ENCODE results near the gene DYNAP. TPM values are rescaled to one million over a fixed set of nuclear protein-coding genes. Genes with fewer than 3 reads are reported as not detected.

The DYNAP gene
- total and polyA plus RNA-seq, 10 donors: 0.18 to 2.6 (median 0.93) TPM

DNA sequence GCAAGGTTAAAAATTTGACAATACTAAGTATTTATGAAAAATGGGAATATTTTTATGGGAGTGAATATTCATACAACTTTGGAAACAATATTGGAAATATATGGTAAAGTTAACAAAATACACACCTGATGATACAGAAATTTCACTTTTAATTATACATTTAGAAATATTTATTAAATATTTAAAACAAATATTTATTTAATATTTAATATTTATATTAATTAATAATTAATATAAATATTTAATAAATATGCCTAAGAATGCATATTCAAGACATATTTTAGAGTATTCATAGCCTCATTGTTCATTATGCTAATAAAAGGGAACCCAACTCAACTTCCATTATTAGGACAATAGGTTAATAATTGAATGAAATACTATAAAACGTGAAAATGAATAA lies 7.0 kb upstream of the DYNAP start:
- TF ChIP-seq POLR2AphosphoS5 (IDR thresholded peaks at IDR 0.05) (no peak), CTCF (IDR thresholded peaks at IDR 0.05 in 8 of 11, conservative IDR thresholded peaks at IDR 0.05 in 3 of 11) (no peak), POLR2A (IDR thresholded peaks at IDR 0.05) (no peak)
- 39 to 74% (median 61%) methylated on average over 1 of the region's 1 CpG for WGBS, 5 donors
- Histone ChIP-seq H3K36me3 (no peaks in the 10 kb centered on the region), H3K4me1 (no peaks in the 10 kb centered on the region), H3K9me3 (no peaks in the 10 kb centered on the region), H3K27me3 (replicated peaks in 1 of 7) (no peaks in the 10 kb centered on the region), H3K27ac (no peak overlapping the region), H3K4me3 (no peak overlapping the region)
- intact Hi-C loops (cut with DNase I; ENCODE audit: low total_unique reads): no loop called here
- DNase-seq: no peak

DNA sequence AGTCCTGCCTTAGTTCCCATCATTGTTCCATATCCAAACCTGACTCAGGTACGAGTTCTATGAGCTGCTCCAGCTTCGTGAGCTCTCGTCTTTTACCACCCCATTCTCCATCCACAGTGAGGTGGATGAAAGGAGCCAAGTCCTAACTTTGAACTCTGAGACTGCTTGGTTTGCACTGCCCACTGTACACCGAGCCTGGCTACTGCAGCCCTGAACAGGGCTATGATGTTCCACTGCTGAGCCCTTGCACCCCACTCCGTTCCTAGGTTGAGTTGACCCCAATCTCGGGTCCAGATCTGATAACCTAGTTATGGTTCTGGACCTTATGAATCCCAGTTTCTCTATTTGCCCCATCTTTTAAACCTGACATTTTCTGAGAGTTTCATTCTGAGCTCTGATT lies 5.3 kb upstream of the DYNAP start:
- H3K27ac ChIP-seq: no peak overlapping the region
- intact Hi-C loops (cut with DNase I; ENCODE audit: low total_unique reads): no loop called here

DNA sequence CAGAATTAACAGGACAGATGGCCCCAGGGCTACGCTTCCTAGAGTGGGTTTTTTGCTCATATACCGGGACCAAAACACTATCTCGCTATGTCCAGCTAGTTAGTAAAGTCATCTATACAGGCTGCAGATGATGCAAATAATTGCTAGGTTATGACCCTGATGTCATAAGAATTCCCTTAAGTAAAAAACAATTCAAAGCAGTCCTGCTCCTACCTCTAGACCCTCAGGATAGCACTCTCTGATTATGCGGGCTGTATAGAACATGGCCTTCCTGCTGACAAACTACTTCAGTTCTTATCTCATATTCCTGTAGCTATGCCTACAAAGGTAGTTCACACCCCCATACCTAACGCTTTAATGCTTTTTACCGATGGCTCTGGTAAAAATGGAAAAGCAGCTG lies 13.2 kb downstream of the DYNAP start:
- Histone ChIP-seq H3K4me3 (no peak overlapping the region), H3K9me3 (no peaks in the 10 kb centered on the region), H3K36me3 (no peaks in the 10 kb centered on the region), H3K27ac (no peak overlapping the region), H3K27me3 (replicated peaks in 1 of 7) (no peaks in the 10 kb centered on the region), H3K4me1 (no peaks in the 10 kb centered on the region)
- TF ChIP-seq POLR2AphosphoS5 (IDR thresholded peaks at IDR 0.05) (no peak), POLR2A (IDR thresholded peaks at IDR 0.05) (no peak), CTCF (IDR thresholded peaks at IDR 0.05 in 8 of 11, conservative IDR thresholded peaks at IDR 0.05 in 3 of 11) (no peak)
- 88 to 98% (median 92%) methylated on average over 6 of the region's 6 CpGs for WGBS, 5 donors
- intact Hi-C loops (cut with DNase I; ENCODE audit: low total_unique reads): no loop called here
- no peak for DNase-seq

More for the DNA sequence above, 5.3 kb upstream of the DYNAP start:
- 67 to 84% (median 73%) methylated on average over 6 of the region's 6 CpGs for WGBS, 5 donors
- TF ChIP-seq CTCF (IDR thresholded peaks at IDR 0.05 in 8 of 11, conservative IDR thresholded peaks at IDR 0.05 in 3 of 11) (no peak), POLR2AphosphoS5 (IDR thresholded peaks at IDR 0.05) (no peak), POLR2A (IDR thresholded peaks at IDR 0.05) (no peak)
- Histone ChIP-seq H3K4me3 (no peak overlapping the region), H3K9me3 (no peaks in the 10 kb centered on the region), H3K4me1 (no peaks in the 10 kb centered on the region), H3K36me3 (no peaks in the 10 kb centered on the region), H3K27me3 (replicated peaks in 1 of 7) (no peaks in the 10 kb centered on the region)
- no peak for DNase-seq

DNA sequence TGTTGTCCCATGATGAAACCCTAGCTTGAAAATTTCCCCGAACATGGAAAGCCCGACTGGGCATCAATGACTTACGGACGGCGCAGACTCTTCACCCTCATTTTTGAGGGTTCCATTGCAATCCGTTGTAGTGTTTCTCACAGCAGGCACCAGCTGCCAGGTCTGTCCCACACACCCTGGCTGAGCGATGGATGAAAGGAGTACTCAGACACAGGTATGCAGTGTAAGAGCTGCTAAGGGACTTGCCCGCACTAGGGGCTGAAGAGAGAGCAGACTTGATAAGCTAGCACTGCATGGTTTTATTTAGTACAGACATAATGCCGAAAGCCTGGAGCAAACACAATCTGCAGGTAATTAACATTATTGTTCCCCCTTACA lies 15.8 kb downstream of the DYNAP start:
- Histone ChIP-seq H3K9me3 (no peaks in the 10 kb centered on the region), H3K27me3 (replicated peaks in 1 of 7) (no peaks in the 10 kb centered on the region), H3K27ac (no peak overlapping the region), H3K36me3 (no peaks in the 10 kb centered on the region), H3K4me3 (no peak overlapping the region), H3K4me1 (no peaks in the 10 kb centered on the region)
- DNase-seq: no peak
- intact Hi-C loops (cut with DNase I; ENCODE audit: low total_unique reads): no loop called here
- WGBS, 5 donors: 87 to 96% (median 95%) methylated on average over 9 of the region's 9 CpGs
- TF ChIP-seq CTCF (IDR thresholded peaks at IDR 0.05 in 8 of 11, conservative IDR thresholded peaks at IDR 0.05 in 3 of 11) (no peak), POLR2A (IDR thresholded peaks at IDR 0.05) (no peak), POLR2AphosphoS5 (IDR thresholded peaks at IDR 0.05) (no peak)
